Lower leg skin (tissue), 4 donors: Measurements from ENCODE around the gene GRM5. TPM values are rescaled to one million over a fixed set of nuclear protein-coding genes. Genes with fewer than 3 reads are reported as not detected.

Experiments
- DNase-seq, 2 donors: peaks; one replicate each; pipeline ENCODE4 v3.0.0-alpha.2; 2019; ENCODE audit warnings: low spot score in 2 of 2
- H3K4me3 ChIP-seq: fragments of 200-600 bp; sonication (generic); 2 replicates; pipeline ENCODE4 v1.5.1; 2017; ENCODE audit warnings: mild to moderate bottlenecking, low read depth; ENCODE audit not compliant: poor library complexity, severe bottlenecking
- POLR2A ChIP-seq, 2 donors: fragments of 450-650 bp; IDR thresholded peaks; one replicate each; pipeline ENCODE4 v1.6.1; 2016 to 2017; ENCODE audit warnings: antibody characterized with exemption in 2 of 2, mild to moderate bottlenecking in 1 of 2, moderate library complexity in 1 of 2
- WGBS, 2 donors: methylation state at CpG; one replicate each; pipeline ENCODE4 v1.1.5; 2018; 5-methylcytosine and 5-hydroxymethylcytosine counted together
- intact Hi-C: fragments of 100-400 bp; cut with DNase I; formaldehyde crosslinking; loops from one replicate; pipeline ENCODE4 v1.15.0; 2023; ENCODE audit warnings: low total_unique reads
- total RNA-seq, 4 donors: library from RNA; depleted of rRNA; stranded (reverse); fragments of >200 nt; gene quantifications; one replicate each; pipeline ENCODE4 v1.1.0, GENCODE V29; 2016
- TF ChIP-seq, protein P1 (sequence below), 3 donors: fragments of 450-650 bp; IDR thresholded peaks; one replicate each; pipeline ENCODE4 v1.5.1; 2016; ENCODE audit warnings: antibody characterized with exemption in 3 of 3, mild to moderate bottlenecking in 3 of 3, moderate library complexity in 2 of 3

GRM5 gene
- total RNA-seq, 4 donors from 2014 or later: not detected

DNA sequence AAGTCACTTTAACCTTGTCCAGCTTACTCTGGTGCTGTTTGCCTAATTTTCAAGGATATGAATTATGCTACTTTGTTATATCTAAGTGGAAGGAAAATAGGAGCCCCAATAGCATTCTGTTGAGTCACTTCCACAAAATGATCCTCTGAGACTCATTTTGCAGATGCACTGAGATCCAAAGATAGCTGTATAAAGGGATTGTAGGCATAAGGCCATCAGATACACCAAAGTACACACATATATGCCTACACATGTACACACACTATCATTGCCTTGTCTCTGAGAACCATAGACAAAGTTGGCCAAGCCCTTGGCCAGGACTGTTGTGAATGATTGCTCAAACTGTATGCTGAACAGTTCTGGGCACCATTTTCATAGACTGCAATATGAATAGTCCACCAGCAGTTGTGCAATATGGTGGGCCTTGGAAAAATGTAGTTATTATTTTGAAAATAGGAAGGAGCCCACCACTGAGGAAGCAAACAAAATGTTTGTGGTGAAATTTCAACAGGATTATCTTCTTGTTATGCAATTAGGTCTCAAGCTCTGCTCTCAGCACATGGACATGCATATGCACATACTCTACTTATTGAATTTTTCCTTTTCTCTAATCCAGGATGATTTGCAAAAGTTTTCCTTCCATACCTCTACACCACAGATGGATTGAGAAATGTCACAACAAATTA lies 542.3 kb downstream of the GRM5 start:
- intact Hi-C loops: no loop called here
- H3K4me3 ChIP-seq: no peak overlapping the region
- no peak for DNase-seq
- TF ChIP-seq POLR2A (IDR thresholded peaks at IDR 0.05): no peak
- TF ChIP-seq, protein P1, sequence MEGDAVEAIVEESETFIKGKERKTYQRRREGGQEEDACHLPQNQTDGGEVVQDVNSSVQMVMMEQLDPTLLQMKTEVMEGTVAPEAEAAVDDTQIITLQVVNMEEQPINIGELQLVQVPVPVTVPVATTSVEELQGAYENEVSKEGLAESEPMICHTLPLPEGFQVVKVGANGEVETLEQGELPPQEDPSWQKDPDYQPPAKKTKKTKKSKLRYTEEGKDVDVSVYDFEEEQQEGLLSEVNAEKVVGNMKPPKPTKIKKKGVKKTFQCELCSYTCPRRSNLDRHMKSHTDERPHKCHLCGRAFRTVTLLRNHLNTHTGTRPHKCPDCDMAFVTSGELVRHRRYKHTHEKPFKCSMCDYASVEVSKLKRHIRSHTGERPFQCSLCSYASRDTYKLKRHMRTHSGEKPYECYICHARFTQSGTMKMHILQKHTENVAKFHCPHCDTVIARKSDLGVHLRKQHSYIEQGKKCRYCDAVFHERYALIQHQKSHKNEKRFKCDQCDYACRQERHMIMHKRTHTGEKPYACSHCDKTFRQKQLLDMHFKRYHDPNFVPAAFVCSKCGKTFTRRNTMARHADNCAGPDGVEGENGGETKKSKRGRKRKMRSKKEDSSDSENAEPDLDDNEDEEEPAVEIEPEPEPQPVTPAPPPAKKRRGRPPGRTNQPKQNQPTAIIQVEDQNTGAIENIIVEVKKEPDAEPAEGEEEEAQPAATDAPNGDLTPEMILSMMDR (IDR thresholded peaks at IDR 0.05): no peak

DNA sequence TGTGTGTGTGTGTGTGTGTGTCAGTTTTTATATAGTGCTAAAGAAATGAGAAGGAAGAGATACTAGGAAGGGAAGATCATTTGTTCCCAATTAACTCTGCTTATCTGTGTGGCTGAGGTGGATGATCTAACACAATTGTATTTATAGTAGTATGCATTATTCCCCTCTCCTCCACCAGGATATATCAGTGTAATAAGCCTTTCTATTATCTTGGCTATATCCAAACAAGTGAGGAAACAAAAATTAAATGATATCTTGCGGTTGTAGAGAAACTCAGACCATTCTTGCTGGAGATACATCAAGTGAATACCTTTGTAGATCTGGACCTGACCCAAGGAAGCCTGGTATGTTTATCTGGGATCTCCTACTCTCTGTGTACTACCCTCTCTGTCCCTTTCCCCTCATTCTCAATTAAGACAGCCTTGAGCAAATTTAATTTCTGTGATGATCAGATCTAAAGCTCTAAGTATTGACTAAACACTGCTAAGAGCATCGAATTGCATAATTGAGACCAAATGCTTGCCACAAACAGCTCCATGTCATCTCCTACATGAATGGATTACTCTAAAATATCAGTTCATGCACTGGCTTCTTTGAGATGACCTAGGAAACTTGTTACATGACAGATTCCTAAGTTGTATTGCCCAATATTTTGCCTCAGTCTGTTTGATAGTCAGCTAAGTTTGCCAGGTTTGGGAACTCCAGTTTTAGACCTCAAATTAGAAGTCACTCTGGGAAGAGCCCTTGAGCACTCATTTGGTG lies 543.0 kb downstream of the GRM5 start:
- 58 to 68% methylated on average over 2 of the region's 2 CpGs for WGBS, 2 donors
- TF ChIP-seq, protein P1 (IDR thresholded peaks at IDR 0.05): no peak
- no peak for TF ChIP-seq POLR2A (IDR thresholded peaks at IDR 0.05)

DNA sequence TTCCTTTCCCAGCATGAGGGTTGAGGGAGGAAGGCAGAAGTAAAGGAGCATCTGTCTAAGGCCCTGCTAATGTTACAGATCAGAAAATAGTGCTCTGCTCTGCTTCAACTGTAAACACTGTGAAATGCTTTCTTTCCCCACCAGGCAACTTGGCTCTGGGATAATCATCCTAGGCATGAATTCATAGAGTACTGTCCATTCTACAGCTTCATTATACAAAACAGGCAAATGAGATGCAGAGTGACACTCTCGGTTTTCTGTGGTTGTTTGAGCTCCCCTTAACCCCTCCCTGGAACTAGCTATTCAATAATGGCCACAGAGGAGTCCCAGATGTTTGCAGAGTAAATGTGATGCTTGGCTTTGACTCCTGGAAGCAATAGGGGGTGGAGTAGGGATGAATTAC lies 544.0 kb downstream of the GRM5 start:
- no peak overlapping the region for H3K4me3 ChIP-seq
- 47 to 54% methylated on average over 1 of the region's 1 CpG for WGBS, 2 donors
- DNase-seq: no peak
- intact Hi-C loops: no loop called here
- TF ChIP-seq POLR2A (IDR thresholded peaks at IDR 0.05): no peak
- TF ChIP-seq, protein P1 (IDR thresholded peaks at IDR 0.05): no peak

More for the DNA sequence above, 543.0 kb downstream of the GRM5 start:
- H3K4me3 ChIP-seq: no peak overlapping the region
- DNase-seq: no peak
- intact Hi-C loops: no loop called here

DNA sequence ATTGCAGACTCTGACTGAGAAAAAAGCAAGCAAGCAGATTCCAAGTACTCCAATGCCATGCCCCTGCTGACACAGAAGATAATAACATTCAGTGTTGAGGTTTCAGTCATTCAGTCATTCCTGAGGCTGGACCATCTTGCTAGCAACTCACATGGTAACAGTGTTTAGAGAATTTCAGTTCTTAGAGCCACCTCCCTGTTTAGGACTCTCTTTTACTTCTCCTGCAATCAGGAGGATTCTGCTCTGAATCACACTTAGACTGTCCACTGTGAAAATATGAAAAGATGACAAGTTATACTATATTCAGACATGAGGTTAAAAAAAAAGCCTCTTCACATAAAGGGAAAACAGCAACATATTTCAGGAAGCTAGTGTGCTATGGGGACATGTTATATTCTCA lies 544.4 kb downstream of the GRM5 start:
- DNase-seq: no peak
- intact Hi-C loops: no loop called here
- H3K4me3 ChIP-seq: no peak overlapping the region
- no peak for TF ChIP-seq POLR2A (IDR thresholded peaks at IDR 0.05)
- TF ChIP-seq, protein P1 (IDR thresholded peaks at IDR 0.05): no peak

DNA sequence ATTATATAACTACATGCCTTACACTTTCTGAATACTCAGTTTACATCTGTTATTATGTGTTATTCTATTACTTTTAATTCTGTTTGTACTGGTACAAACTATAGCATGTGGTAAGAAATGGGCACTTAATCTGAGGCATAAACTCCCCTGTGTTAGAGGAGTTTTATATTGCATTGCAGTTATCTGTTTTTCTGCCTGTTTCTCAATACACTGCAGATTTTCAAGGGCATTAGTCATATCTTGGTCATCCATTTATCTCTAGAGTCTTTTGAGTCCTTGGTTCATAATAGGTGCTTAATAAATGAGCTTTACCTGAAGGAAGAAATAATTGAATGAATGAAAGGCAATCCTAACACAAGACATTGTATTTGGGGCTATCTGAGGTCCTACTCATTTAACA lies 545.4 kb downstream of the GRM5 start:
- no peak overlapping the region for H3K4me3 ChIP-seq
- intact Hi-C loops: no loop called here
- TF ChIP-seq POLR2A (IDR thresholded peaks at IDR 0.05): no peak
- TF ChIP-seq, protein P1 (IDR thresholded peaks at IDR 0.05): no peak

More for the DNA sequence above, 545.4 kb downstream of the GRM5 start:
- no peak for DNase-seq
